Transverse colon (tissue), 4 donors: Measurements from ENCODE around the gene DHRS7. TPM values are rescaled to one million over a fixed set of nuclear protein-coding genes. Genes with fewer than 3 reads are reported as not detected.
A peak's percentile ranks its signal among the peaks of the same experiment; 100 is the strongest.

Experiments
- DNase-seq: peaks from one replicate; pipeline ENCODE4 v3.0.0-alpha.2; 2019
- H3K27ac ChIP-seq, 4 donors: fragments of 200-600 bp; sonication (generic); 2 replicates each; pipeline ENCODE4 v1.5.1; 2016 to 2018; ENCODE audit warnings: inconsistent platforms in 4 of 4
- H3K27me3 ChIP-seq: fragments of 200-600 bp; sonication (generic); 2 replicates; pipeline ENCODE4 v1.5.1; 2017; ENCODE audit warnings: inconsistent platforms
- H3K36me3 ChIP-seq, 4 donors: fragments of 200-600 bp; sonication (generic); 2 replicates each; pipeline ENCODE4 v1.5.1; 2017 to 2019; ENCODE audit warnings: inconsistent platforms in 4 of 4
- H3K4me1 ChIP-seq, 4 donors: fragments of 200-600 bp; sonication (generic); 2 replicates each; pipeline ENCODE4 v1.5.1; 2017 to 2020; ENCODE audit warnings: inconsistent platforms in 4 of 4
- H3K4me3 ChIP-seq, 4 donors: fragments of 200-600 bp; sonication (generic); 1 replicate in 1 of 4; 2 replicates in 3 of 4; pipeline versions ENCODE4 v1.5.1 to v1.6.1; 2017 to 2019; ENCODE audit warnings: inconsistent platforms in 4 of 4
- H3K9me3 ChIP-seq, 2 donors: fragments of 200-600 bp; sonication (generic); 2 replicates each; pipeline ENCODE4 v1.5.1; 2017 to 2019; ENCODE audit warnings: inconsistent platforms in 2 of 2
- CTCF ChIP-seq, 5 experiments: fragments of 200-600 bp in 3 of 5; fragments of 450-650 bp in 2 of 5; sonication (generic) in 3 of 5; IDR thresholded peaks; 1 replicate in 2 of 5; 2 replicates in 3 of 5; pipeline ENCODE4 v1.5.1; 2016 to 2017; ENCODE audit warnings: antibody characterized with exemption in 5 of 5, inconsistent platforms in 3 of 5, mild to moderate bottlenecking in 2 of 5, moderate library complexity in 1 of 5
- EP300 ChIP-seq: sonication (generic); formaldehyde crosslinking; IDR thresholded peaks from one replicate; pipeline ENCODE4 v1.6.1; 2017; ENCODE audit warnings: antibody characterized with exemption, low read depth
- POLR2A ChIP-seq: fragments of 450-650 bp; IDR thresholded peaks from one replicate; pipeline ENCODE4 v1.6.1; 2016; ENCODE audit warnings: antibody characterized with exemption, mild to moderate bottlenecking, moderate library complexity
- POLR2AphosphoS5 ChIP-seq, 3 donors: sonication (generic); formaldehyde crosslinking; IDR thresholded peaks; one replicate each; pipeline ENCODE4 v1.6.1; 2016; ENCODE audit warnings: antibody characterized with exemption in 3 of 3
- WGBS, 2 donors: methylation state at CpG; one replicate each; pipeline ENCODE4 v1.1.5; 2018; ENCODE audit warnings: low coverage in 1 of 2; 5-methylcytosine and 5-hydroxymethylcytosine counted together
- in situ Hi-C, 4 donors: fragments of 200-750 bp; cut with MboI; loops; one replicate each; pipeline versions ENCODE4 v1.15.0 to v1.15.1; 2017; ENCODE audit warnings: low sequenced_read_pairs in 3 of 4, low pct_ligation_motif_present in 1 of 4, low pct_unique_long_range_greater_than_20kb in 1 of 4
- intact Hi-C: fragments of 100-400 bp; cut with DNase I; formaldehyde crosslinking; loops from one replicate; pipeline ENCODE4 v1.15.1; 2023; ENCODE audit warnings: low total_unique reads
- total RNA-seq, 4 donors: library from RNA; depleted of rRNA; stranded (reverse); fragments of >200 nt; gene quantifications; one replicate each; pipeline ENCODE4 v1.1.0, GENCODE V29; 2016

DHRS7 gene
- total RNA-seq, 4 donors from 2014 or later, result 22.4 to 154 (median 82.8) TPM

GRCh38 chr14:60196291-60196690, 31.1 kb upstream of the DHRS7 start:
- Histone ChIP-seq H3K9me3 (no peaks in the 10 kb centered on the region), H3K4me1 (no peaks in the 10 kb centered on the region), H3K4me3 (no peak overlapping the region), H3K27ac (no peak overlapping the region), H3K27me3 (no peaks in the 10 kb centered on the region), H3K36me3 (no peaks in the 10 kb centered on the region)
- 32 to 52% methylated on average over 2 of the region's 2 CpGs for WGBS, 2 donors
- no peak for DNase-seq
- in situ Hi-C loops, result loop anchor here in 1 of 4 donors (25.0 kb wide), 1 partner anchor 366 kb away; no protein-coding TSS in a partner anchor
- TF ChIP-seq POLR2A, result no peak
- TF ChIP-seq EP300, result no peak
- TF ChIP-seq POLR2AphosphoS5 (IDR thresholded peaks at IDR 0.05), result no peak
- TF ChIP-seq CTCF (IDR thresholded peaks at IDR 0.05), result no peak
- intact Hi-C loops, result no loop called here

GRCh38 chr14:60195179-60195810, 30.1 kb upstream of the DHRS7 start:
- H3K9me3 ChIP-seq, result no peaks in the 10 kb centered on the region
- DNase-seq, result no peak
- H3K27me3 ChIP-seq, result no peaks in the 10 kb centered on the region
- no peaks in the 10 kb centered on the region for H3K4me1 ChIP-seq
- no peak overlapping the region for H3K27ac ChIP-seq
- intact Hi-C loops, result no loop called here
- 86 to 100% methylated on average over 1 to 5 of the region's 5 CpGs for WGBS, 2 donors
- no peak for TF ChIP-seq EP300
- no peak for TF ChIP-seq POLR2AphosphoS5 (IDR thresholded peaks at IDR 0.05)
- peak in 2 of 5 experiments; percentile 11 to 13 for TF ChIP-seq CTCF (IDR thresholded peaks at IDR 0.05)
- TF ChIP-seq POLR2A, result no peak
- no peak overlapping the region for H3K4me3 ChIP-seq
- in situ Hi-C loops, result loop anchor here in 1 of 4 donors (25.0 kb wide), 1 partner anchor 367 kb away; no protein-coding TSS in a partner anchor
- no peaks in the 10 kb centered on the region for H3K36me3 ChIP-seq

GRCh38 chr14:60189923-60190840, 25.0 kb upstream of the DHRS7 start:
- Histone ChIP-seq H3K27ac (no peak overlapping the region), H3K9me3 (no peaks in the 10 kb centered on the region), H3K36me3 (no peaks in the 10 kb centered on the region), H3K27me3 (no peaks in the 10 kb centered on the region), H3K4me1 (no peaks in the 10 kb centered on the region), H3K4me3 (no peak overlapping the region)
- intact Hi-C loops (loop anchor here (5.0 to 10.0 kb wide), 2 partner anchors 125 to 223 kb away; no protein-coding TSS in a partner anchor), in situ Hi-C loops (loop anchor here in 3 of 4 donors (5.0 to 25.0 kb wide), 6 partner anchors 123 to 372 kb away; no protein-coding TSS in a partner anchor)
- TF ChIP-seq CTCF (IDR thresholded peaks at IDR 0.05) (no peak), POLR2AphosphoS5 (IDR thresholded peaks at IDR 0.05) (no peak), POLR2A (no peak), EP300 (no peak)
- WGBS, 2 donors, result 50 to 81% methylated on average over 1 to 4 of the region's 4 CpGs
- DNase-seq, result no peak

GRCh38 chr14:60188696-60189095, 23.5 kb upstream of the DHRS7 start:
- Histone ChIP-seq H3K36me3 (no peaks in the 10 kb centered on the region), H3K4me3 (no peak overlapping the region), H3K27ac (no peak overlapping the region), H3K4me1 (peaks cover 0 to 3% (median 1%) of the 10 kb centered on the region in 4 donors), H3K9me3 (no peaks in the 10 kb centered on the region), H3K27me3 (no peaks in the 10 kb centered on the region)
- in situ Hi-C loops, result loop anchor here in 3 of 4 donors (5.0 to 25.0 kb wide), 6 partner anchors 121 to 374 kb away; no protein-coding TSS in a partner anchor
- intact Hi-C loops, result loop anchor here (5.0 to 10.0 kb wide), 2 partner anchors 124 to 221 kb away; no protein-coding TSS in a partner anchor
- no peak for DNase-seq
- no peak for TF ChIP-seq POLR2A
- TF ChIP-seq CTCF (IDR thresholded peaks at IDR 0.05), result no peak
- TF ChIP-seq EP300, result no peak
- no peak for TF ChIP-seq POLR2AphosphoS5 (IDR thresholded peaks at IDR 0.05)
- WGBS, 2 donors, result 67 to 71% methylated on average over 1 of the region's 1 CpG
